Endothelial cell of umbilical vein (primary cell): ENCODE results near the gene CDC42BPB. TPM values are rescaled to one million over a fixed set of nuclear protein-coding genes. Genes with fewer than 3 reads are reported as not detected.
A peak's percentile ranks its signal among the peaks of the same experiment; 100 is the strongest.

Source experiments
- BruUV-seq: library from RNA; stranded (reverse); fragments of 400-500 nt; replicated peaks from 2 replicates; lab custom pipeline; 2021; lab: Mats Ljungman, UMichigan
- CTCF ChIA-PET: fragments of 300-600, 350-600 bp; sonication (Branson Sonifier 250); formaldehyde crosslinking; loops from one replicate; lab custom pipeline; 2021; ENCODE audit warnings: antibody characterized with exemption, inconsistent platforms; lab: Charles Lee
- POLR2A ChIA-PET: fragments of 300-600, 350-600 bp; sonication (Branson Sonifier 250); formaldehyde crosslinking; loops from one replicate; lab custom pipeline; 2021; ENCODE audit warnings: antibody characterized with exemption, inconsistent platforms; lab: Charles Lee
- DNase-seq: peaks from one replicate; pipeline ENCODE4 v3.0.0-alpha.2; 2011; ENCODE audit warnings: low read depth, low spot score
- FAIRE-seq: peaks from 2 replicates; lab custom pipeline; 2011; peaks lifted over from hg19 to GRCh38; lab: Jason Lieb, UNC
- H2AFZ ChIP-seq: 2 replicates; pipeline ENCODE4 v1.6.0; 2012; ENCODE audit warnings: low read depth, low read length, control low read depth, inconsistent platforms
- H3K27ac ChIP-seq: 2 replicates; pipeline ENCODE4 v1.5.1; 2011; ENCODE audit warnings: low read depth, mild to moderate bottlenecking, control low read depth, low read length, moderate library complexity; ENCODE audit not compliant: insufficient read depth
- H3K27me3 ChIP-seq, 2 experiments: 2 replicates each; pipeline versions ENCODE4 v1.6.0 to v1.6.1; 2011; ENCODE audit warnings: low read length in 2 of 2, mixed read lengths in 1 of 2; ENCODE audit not compliant: control insufficient read depth in 2 of 2, insufficient read depth in 2 of 2
- H3K36me3 ChIP-seq, 2 experiments: 2 replicates in 1 of 2; 3 replicates in 1 of 2; pipeline ENCODE4 v1.5.1; 2011; ENCODE audit warnings: low read length in 2 of 2, mild to moderate bottlenecking in 1 of 2, moderate library complexity in 1 of 2; ENCODE audit not compliant: control insufficient read depth in 2 of 2, insufficient read depth in 2 of 2; ENCODE audit errors: extremely low read depth in 1 of 2
- H3K4me1 ChIP-seq: 3 replicates; pipeline ENCODE4 v1.5.1; 2011; ENCODE audit warnings: mild to moderate bottlenecking, low read length; ENCODE audit not compliant: control insufficient read depth, insufficient read depth; ENCODE audit errors: extremely low read depth
- H3K4me2 ChIP-seq: 2 replicates; pipeline ENCODE4 v1.6.1; 2011; ENCODE audit warnings: low read length, control low read depth, mixed read lengths; ENCODE audit not compliant: insufficient read depth
- H3K4me3 ChIP-seq, 3 experiments: fragments of 200-600 bp in 1 of 3; sonication (generic), shearing (Covaris generic) in 1 of 3; replicated peaks in 1 of 3; 2 replicates each; pipeline ENCODE4 v1.5.1; 2011 to 2016; ENCODE audit warnings: control low read depth in 3 of 3, low read length in 3 of 3, mild to moderate bottlenecking in 2 of 3, inconsistent platforms in 1 of 3, low read depth in 1 of 3, moderate library complexity in 1 of 3; ENCODE audit not compliant: insufficient read depth in 1 of 3
- H3K79me2 ChIP-seq: 2 replicates; pipeline ENCODE4 v1.6.0; 2012; ENCODE audit warnings: low read length, inconsistent platforms; ENCODE audit not compliant: control insufficient read depth, insufficient read depth
- H3K9ac ChIP-seq: replicated peaks from 2 replicates; pipeline ENCODE3; 2011; ENCODE audit warnings: low read length, control low read depth; ENCODE audit not compliant: insufficient read depth; ENCODE audit errors: extremely low read depth
- H3K9me1 ChIP-seq: replicated peaks from 3 replicates; pipeline ENCODE4 v1.6.0; 2011; ENCODE audit warnings: mild to moderate bottlenecking, low read length; ENCODE audit not compliant: control insufficient read depth, insufficient read depth; ENCODE audit errors: extremely low read depth
- H3K9me3 ChIP-seq: replicated peaks from 2 replicates; pipeline ENCODE4 v1.5.1; 2012; ENCODE audit warnings: low read length, inconsistent platforms; ENCODE audit not compliant: control insufficient read depth, insufficient read depth
- H4K20me1 ChIP-seq: replicated peaks from 2 replicates; pipeline ENCODE3; 2011; ENCODE audit warnings: mild to moderate bottlenecking, low read length; ENCODE audit not compliant: control insufficient read depth, insufficient read depth; ENCODE audit errors: extremely low read depth
- CTCF ChIP-seq, 2 donors: IDR thresholded peaks; 1 replicate in 1 of 2; 2 replicates in 1 of 2; pipeline ENCODE4 v1.5.1; 2011; ENCODE audit warnings: low read length in 2 of 2, mild to moderate bottlenecking in 2 of 2, moderate library complexity in 2 of 2, control low read depth in 1 of 2, inconsistent platforms in 1 of 2, low read depth in 1 of 2; ENCODE audit not compliant: insufficient read depth in 1 of 2; ENCODE audit errors: extremely low read depth in 1 of 2
- FOS ChIP-seq: IDR thresholded peaks from 2 replicates; pipeline ENCODE4 v1.6.1; 2011; ENCODE audit warnings: mild to moderate bottlenecking, low read length, moderate library complexity, borderline replicate concordance; ENCODE audit not compliant: insufficient read depth
- GATA2 ChIP-seq: IDR thresholded peaks from 2 replicates; pipeline ENCODE4 v1.7.0; 2011; ENCODE audit warnings: low read depth, mild to moderate bottlenecking, moderate library complexity, mixed read lengths, low read length; ENCODE audit not compliant: insufficient read length, insufficient read depth
- dilution Hi-C: fragments of 300-500 bp; cut with MboI; formaldehyde crosslinking; loops from one replicate; pipeline ENCODE4 v1.15.0; 2019; ENCODE audit warnings: low sequenced_read_pairs; ENCODE audit not compliant: extremely low pct_ligation_motif_present
- intact Hi-C: fragments of 100-400 bp; cut with micrococcal nuclease; formaldehyde crosslinking; loops from one replicate; pipeline ENCODE4 v1.10.0; 2022
- polyA plus RNA-seq, 4 experiments: library from polyadenylated mRNA; depleted of rRNA in 3 of 4; stranded (reverse) in 3 of 4; unstranded in 1 of 4; fragments of >200 nt; gene quantifications; 2 replicates each; pipeline versions ENCODE4 v1.2.1 to v1.2.3, GENCODE V29; 2011 to 2012; ENCODE audit warnings: missing spikeins in 1 of 4
- total RNA-seq: library from RNA; stranded (reverse); gene quantifications from 2 replicates; pipeline ENCODE4 v1.2.3, GENCODE V29; 2021

CDC42BPB gene
- total and polyA plus RNA-seq, 2 donors (not counting 3 experiments of a cell fraction or from before 2014, with no cell fraction given): 82.6 to 131 TPM

DNA sequence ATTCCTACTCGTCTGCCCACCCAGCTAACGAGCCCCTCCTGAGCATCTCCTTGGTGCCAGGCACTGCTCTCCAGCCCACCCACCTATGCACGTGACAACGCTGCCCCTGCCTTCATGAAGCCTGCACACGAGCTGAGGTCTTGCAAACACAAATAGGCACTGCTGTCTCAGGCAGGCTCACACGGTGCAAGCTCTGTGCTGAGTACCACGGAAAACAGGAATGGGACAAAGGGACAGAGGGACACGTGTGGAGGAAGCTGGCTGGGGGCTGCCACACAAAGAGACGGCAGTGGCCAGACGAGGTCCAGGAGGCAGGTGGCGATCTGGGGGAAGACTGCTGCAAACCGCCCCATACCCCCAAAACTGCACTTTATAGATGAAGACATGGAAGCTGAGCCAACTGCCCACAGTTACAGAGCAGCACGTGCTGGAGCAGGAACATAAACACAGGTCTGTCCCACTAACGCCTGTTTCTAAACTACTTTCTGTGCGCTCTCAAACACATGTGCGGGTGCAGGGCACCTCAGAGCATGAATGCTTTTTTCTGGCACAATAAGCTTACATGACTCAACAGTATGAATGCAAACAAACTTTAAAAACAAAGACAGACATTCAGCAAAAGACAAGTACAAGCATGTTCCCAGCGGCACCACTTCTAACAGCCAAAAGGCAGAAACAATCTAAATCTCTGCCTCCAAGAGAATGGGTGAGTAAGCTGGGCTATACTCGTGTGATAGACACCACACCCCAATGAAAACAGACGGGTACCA lies 70.4 kb downstream of the CDC42BPB start:
- Histone ChIP-seq H3K4me1 (no peaks in the 10 kb centered on the region), H3K79me2 (peaks cover 24% of the 10 kb centered on the region), H3K9me3 (no peaks in the 10 kb centered on the region), H4K20me1 (no peaks in the 10 kb centered on the region), H3K27me3 (no peaks in the 10 kb centered on the region), H3K36me3 (peaks cover 4 to 27% of the 10 kb centered on the region in 2 experiments), H3K27ac (peak overlapping the region; percentile 21), H3K9ac (no peak overlapping the region), H3K4me3 (no peak overlapping the region), H2AFZ (no peak overlapping the region), H3K4me2 (no peak overlapping the region), H3K9me1 (no peaks in the 10 kb centered on the region)
- DNase-seq: peak; percentile 57
- ChIA-PET POLR2A (no interaction called here), CTCF (interaction anchor here (1.4 kb wide), 1 partner anchor 88 kb away, joined by 6 read pairs; no protein-coding TSS in a partner anchor)
- intact Hi-C loops (no loop called here), dilution Hi-C loops (no loop called here)
- BruUV-seq: no TSS peak
- peak; percentile 88 for FAIRE-seq
- no peak for TF ChIP-seq GATA2

DNA sequence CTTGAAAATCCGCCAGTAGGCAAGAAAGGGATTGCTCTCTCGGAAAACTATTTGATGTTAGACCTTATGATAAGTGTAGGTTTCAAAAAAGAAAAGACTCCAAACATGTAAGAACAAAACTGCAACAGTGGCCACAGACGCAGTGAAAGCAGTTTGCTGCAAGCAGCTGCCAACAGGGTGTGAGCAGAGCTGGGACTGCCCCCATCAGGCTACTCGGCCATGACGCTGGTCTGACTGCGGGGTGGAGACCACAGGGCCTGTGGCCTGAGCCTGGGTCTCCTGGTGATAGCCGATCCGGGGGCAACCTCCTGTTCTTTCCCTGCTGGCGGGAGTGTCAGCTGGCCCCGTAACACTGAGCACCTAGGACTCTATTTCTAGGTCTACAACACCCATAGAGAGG lies 71.7 kb downstream of the CDC42BPB start:
- no peak for TF ChIP-seq FOS
- TF ChIP-seq CTCF (IDR thresholded peaks at IDR 0.05; ENCODE audit: extremely low read depth in 1 of 2, insufficient read depth in 1 of 2, low read depth in 1 of 2, low read length in 2 of 2): no peak
- Histone ChIP-seq H3K9me1 (no peaks in the 10 kb centered on the region), H3K36me3 (peaks cover 7 to 33% of the 10 kb centered on the region in 2 experiments), H3K9ac (no peak overlapping the region), H4K20me1 (no peaks in the 10 kb centered on the region), H3K9me3 (no peaks in the 10 kb centered on the region), H3K79me2 (peaks cover 16% of the 10 kb centered on the region), H3K4me1 (no peaks in the 10 kb centered on the region), H2AFZ (no peak overlapping the region), H3K27ac (no peak overlapping the region), H3K4me3 (no peak overlapping the region), H3K27me3 (no peaks in the 10 kb centered on the region), H3K4me2 (no peak overlapping the region)
- FAIRE-seq: no peak
- CTCF ChIA-PET: no interaction called here
- intact Hi-C loops: no loop called here
- DNase-seq: no peak
- dilution Hi-C loops: no loop called here
- BruUV-seq: no TSS peak
- POLR2A ChIA-PET: no interaction called here
